Upper lobe of left lung (tissue), 4 donors: ENCODE data around the gene PPP1CC.

ENCODE experiments used
- CTCF ChIP-seq, 6 experiments: fragments of 450-650 bp in 4 of 6; fragments of 200-600 bp in 2 of 6; sonication (generic) in 2 of 6; IDR thresholded peaks; one replicate each; pipeline ENCODE4 v1.5.1; 2016 to 2019; ENCODE audit warnings: antibody characterized with exemption in 6 of 6
- POLR2A ChIP-seq, 4 donors: fragments of 450-650 bp; IDR thresholded peaks; one replicate each; pipeline ENCODE4 v1.5.1; 2016 to 2017; ENCODE audit warnings: antibody characterized with exemption in 4 of 4, mild to moderate bottlenecking in 2 of 4
- POLR2AphosphoS5 ChIP-seq, 2 donors: sonication (generic); formaldehyde crosslinking; IDR thresholded peaks; one replicate each; pipeline ENCODE4 v1.5.1; 2017; ENCODE audit warnings: antibody characterized with exemption in 2 of 2

DNA sequence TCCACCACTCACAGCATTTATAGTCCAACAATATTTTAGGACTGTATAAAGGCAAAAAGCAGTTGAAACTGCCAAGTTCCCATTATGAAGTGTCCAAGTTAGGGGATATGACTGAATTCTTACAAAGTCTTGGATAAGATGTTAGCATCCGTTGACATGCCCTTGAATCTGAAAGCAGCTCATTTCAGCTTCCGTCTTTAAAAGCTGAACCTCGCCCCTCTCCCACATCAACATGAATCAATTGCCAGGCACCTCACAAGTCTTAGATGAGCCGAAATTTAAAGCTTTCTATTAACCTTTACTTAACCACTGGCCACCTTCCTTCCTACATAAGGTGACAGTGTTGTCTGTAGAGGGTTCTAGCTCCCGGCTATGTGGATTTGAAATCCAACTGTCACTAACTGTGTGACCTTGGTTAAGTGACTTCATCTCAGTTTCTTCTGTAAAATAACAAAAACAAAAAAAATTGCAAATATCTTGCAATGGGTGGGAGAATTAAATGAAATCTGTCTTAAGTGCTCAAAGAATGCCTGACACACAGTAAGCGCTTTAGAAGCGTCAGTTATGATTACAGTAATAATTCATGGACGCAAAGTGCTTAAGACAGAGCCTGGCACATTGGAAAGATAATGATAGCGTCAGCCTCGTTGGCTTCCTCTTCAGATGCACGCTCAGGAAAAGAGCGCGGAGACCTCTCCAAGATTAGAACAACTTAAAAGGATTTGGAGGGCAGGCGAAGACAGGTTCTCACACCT is 1.2 kb downstream of the PPP1CC start:
- TF ChIP-seq CTCF (IDR thresholded peaks at IDR 0.05) (no peak), POLR2AphosphoS5 (IDR thresholded peaks at IDR 0.05) (no peak), POLR2A (IDR thresholded peaks at IDR 0.05) (no peak)
